Measurements from ENCODE around the gene BPIFA1. TPM values are rescaled to one million over a fixed set of nuclear protein-coding genes. Genes with fewer than 3 reads are reported as not detected.

BPIFA1 gene
- total and polyA plus RNA-seq, 8 donors = not detected

GRCh38 chr20:33262658-33263065 lies 26.9 kb downstream of the BPIFA1 start:
- Histone ChIP-seq H3K27ac (no peak overlapping the region), H3K4me3 (no peak overlapping the region), H3K9me3 (no peaks in the 10 kb centered on the region), H3K27me3 (no peaks in the 10 kb centered on the region), H3K4me1 (no peaks in the 10 kb centered on the region), H3K36me3 (no peaks in the 10 kb centered on the region)
- intact Hi-C loops (cut with DNase I) = no loop called here
- 22 to 34% methylated on average over 5 of the region's 5 CpGs for WGBS, 2 donors
- ATAC-seq (peak in 3 of 4 donors; percentile 84 to 88 (median 85)), DNase-seq (peak in 2 of 6 donors; percentile 21 to 50), FAIRE-seq (no peak)
- TF ChIP-seq CTCF (IDR thresholded peaks at IDR 0.05) = peak in 3 of 4 donors; percentile 20 to 37 (median 26)

GRCh38 chr20:33263784-33264183 lies 28.0 kb downstream of the BPIFA1 start:
- Histone ChIP-seq H3K4me3 (no peak overlapping the region), H3K36me3 (no peaks in the 10 kb centered on the region), H3K9me3 (no peaks in the 10 kb centered on the region), H3K27ac (no peak overlapping the region), H3K27me3 (no peaks in the 10 kb centered on the region), H3K4me1 (peaks cover 0 to 3% (median 0%) of the 10 kb centered on the region in 3 donors)
- 71 to 77% methylated on average over 5 of the region's 5 CpGs for WGBS, 2 donors
- TF ChIP-seq CTCF (IDR thresholded peaks at IDR 0.05) = no peak
- FAIRE-seq (no peak), ATAC-seq (no peak), DNase-seq (no peak)
- intact Hi-C loops (cut with DNase I) = no loop called here

GRCh38 chr20:33267701-33268100 lies 31.9 kb downstream of the BPIFA1 start:
- intact Hi-C loops (cut with DNase I) = no loop called here
- ATAC-seq = no peak
- 72% methylated on average over 3 of the region's 3 CpGs for WGBS, 2 donors
- H3K27me3 ChIP-seq = no peaks in the 10 kb centered on the region
- no peak overlapping the region for H3K4me3 ChIP-seq
- no peaks in the 10 kb centered on the region for H3K9me3 ChIP-seq
- H3K27ac ChIP-seq = no peak overlapping the region
- no peak for TF ChIP-seq CTCF (IDR thresholded peaks at IDR 0.05)
- FAIRE-seq = no peak
- DNase-seq = no peak
- H3K4me1 ChIP-seq = peaks cover 0 to 5% (median 3%) of the 10 kb centered on the region in 3 donors
- H3K36me3 ChIP-seq = no peaks in the 10 kb centered on the region

- peaks cover 0 to 5% (median 3%) of the 10 kb centered on the region in 3 donors for H3K4me1 ChIP-seq
- intact Hi-C loops (cut with DNase I) = no loop called here
- H3K36me3 ChIP-seq = no peaks in the 10 kb centered on the region
- 70 to 80% methylated on average over 10 of the region's 10 CpGs for WGBS, 2 donors
- ATAC-seq = no peak
- H3K27me3 ChIP-seq = no peaks in the 10 kb centered on the region
- TF ChIP-seq CTCF (IDR thresholded peaks at IDR 0.05) = no peak
- H3K9me3 ChIP-seq = no peaks in the 10 kb centered on the region
- no peak overlapping the region for H3K27ac ChIP-seq
- DNase-seq = no peak
- FAIRE-seq = no peak
- H3K4me3 ChIP-seq = no peak overlapping the region
Measured at GRCh38 chr20:33272155-33272873, 36.5 kb downstream of the BPIFA1 start.

GRCh38 chr20:33273117-33273851 lies 37.5 kb downstream of the BPIFA1 start:
- Histone ChIP-seq H3K27me3 (no peaks in the 10 kb centered on the region), H3K36me3 (no peaks in the 10 kb centered on the region), H3K4me3 (no peak overlapping the region), H3K9me3 (no peaks in the 10 kb centered on the region), H3K4me1 (peaks cover 0 to 5% (median 3%) of the 10 kb centered on the region in 3 donors), H3K27ac (no peak overlapping the region)
- FAIRE-seq (no peak), DNase-seq (no peak), ATAC-seq (no peak)
- no peak for TF ChIP-seq CTCF (IDR thresholded peaks at IDR 0.05)
- intact Hi-C loops (cut with DNase I) = no loop called here
- WGBS, 2 donors = 58 to 67% methylated on average over 13 of the region's 13 CpGs

Measured in pancreas (tissue), 10 donors.